GM19438 (cell line): Measurements from ENCODE around the gene COMMD3.
A peak's percentile ranks its signal among the peaks of the same experiment; 100 is the strongest.
"Not testable (repeated sequence)": the region's sequence is repeated elsewhere in the genome, so short reads cannot be mapped to it uniquely, and the experiment has no call there.

ENCODE experiments used
- ATAC-seq: cut with Tn5 transposase; IDR thresholded peaks from one replicate; pipeline ENCODE4 v1.9.1; 2021; ENCODE audit warnings: low read depth; ENCODE audit not compliant: unreplicated experiment

The COMMD3 gene

DNA sequence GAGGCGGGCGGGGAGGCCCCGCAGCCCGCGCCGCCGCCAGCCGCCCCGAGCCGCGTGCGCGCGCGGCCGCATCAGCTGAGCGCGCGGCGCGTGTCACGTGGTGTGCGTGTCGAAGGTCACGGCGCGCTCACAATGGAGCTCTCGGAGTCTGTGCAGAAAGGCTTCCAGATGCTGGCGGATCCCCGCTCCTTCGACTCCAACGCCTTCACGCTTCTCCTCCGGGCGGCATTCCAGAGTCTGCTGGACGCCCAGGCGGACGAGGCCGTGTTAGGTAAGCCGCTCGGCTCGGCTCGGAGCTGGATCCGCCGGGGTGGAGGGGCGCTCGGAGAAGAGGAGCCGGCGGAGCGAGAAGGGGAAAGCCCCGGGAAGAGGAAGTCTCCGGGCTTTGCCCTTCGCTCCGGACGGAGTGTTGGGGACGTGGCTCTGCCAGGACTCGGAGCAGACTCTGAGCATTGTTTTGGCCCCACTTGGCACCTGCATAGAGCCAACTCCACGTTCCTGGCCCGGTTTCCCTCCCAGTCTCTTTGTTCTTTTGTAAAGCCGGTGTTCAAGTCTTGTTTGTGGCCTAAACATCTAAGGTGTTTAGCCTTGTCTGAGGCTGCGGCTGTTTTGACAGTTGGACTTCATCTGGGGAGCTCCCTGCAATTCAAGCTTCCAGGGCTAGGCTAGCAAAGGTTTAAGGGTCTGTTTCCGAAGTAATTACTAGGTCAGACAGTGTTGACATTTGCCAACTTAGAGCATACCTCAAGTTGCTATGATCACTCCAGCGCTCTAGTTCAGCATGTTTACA is at the start of gene COMMD3:
Gene COMMD3 (plus strand): TSS at position 103 of the 790 bp plus-strand sequence. CDS start 30 bp downstream, at position 133.
- ATAC-seq = peak; percentile 63

DNA sequence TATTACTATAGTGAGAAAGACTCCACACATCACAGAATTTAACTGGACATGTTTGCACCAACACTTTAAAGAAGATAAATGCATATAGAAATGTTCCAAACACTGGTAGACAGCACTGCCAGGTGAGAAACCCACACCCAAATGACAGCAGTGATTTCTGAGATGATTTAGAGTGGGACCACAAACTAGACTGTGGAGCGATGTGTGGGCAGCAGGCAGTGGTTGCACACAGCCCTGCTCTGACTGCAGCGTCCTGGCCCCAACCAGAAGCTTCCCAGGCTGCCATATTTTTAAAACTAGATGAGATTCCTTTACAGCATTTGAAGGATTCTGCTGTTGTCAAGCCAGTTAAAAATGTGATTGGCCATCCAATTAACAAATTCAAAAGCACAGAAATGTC is 47.7 kb upstream of the COMMD3 start:
- no peak for ATAC-seq

DNA sequence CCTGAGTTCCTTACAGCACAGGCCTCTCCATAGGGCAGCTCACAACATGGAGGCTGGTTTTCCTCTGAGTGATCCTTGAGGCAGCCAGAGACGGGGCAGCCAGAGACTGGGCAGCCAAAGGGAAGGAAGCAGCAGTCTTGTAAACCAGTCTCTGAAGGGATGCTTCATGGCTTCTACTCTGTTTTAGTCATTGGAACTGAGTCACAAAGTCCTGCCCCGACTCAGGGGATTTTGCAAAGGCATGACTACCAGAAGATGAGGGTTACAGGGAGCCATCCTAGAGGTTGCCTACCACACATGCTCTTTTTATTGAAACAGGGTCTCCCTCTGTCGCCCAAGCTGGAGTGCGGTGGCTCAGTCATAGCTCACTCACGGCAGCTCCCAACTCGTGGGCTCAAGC is 44.4 kb upstream of the COMMD3 start:
- no peak for ATAC-seq

DNA sequence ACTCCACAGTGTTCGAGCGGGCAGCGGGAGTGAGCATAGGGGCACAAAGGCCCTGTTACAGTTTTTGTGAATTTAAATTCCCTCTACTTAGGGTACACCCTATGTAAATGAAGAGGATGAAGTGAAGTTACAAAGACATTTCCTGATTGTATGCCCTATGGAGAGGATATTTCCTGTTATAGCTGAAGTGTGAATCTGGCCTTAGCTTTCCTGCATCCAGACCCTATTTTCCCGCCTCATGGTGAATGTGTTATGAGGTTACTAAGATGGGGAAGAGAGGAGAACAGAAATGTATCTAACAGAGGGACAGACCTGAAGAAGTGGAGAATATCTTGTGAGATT is 37.8 kb upstream of the COMMD3 start:
- no peak for ATAC-seq

DNA sequence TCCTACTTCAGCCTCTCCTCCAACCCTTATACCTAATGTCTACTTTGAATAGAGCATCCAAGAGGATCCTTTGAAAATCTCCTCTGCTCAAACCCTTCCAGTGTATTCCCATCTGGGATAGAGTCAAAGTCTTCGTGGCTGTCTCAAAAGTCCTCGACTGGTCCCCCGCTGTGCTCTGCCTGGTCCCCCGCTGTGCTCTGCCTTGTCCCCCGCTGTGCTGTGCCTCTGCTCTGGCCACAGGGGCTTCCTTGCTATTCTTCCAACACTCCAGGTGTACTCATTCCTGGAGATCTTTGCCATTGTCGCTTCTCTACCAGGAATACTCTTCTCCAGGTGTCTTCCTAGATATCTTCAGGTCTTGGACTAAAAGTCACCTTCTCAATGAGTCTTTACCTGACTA is 36.1 kb upstream of the COMMD3 start:
- ATAC-seq = no peak

DNA sequence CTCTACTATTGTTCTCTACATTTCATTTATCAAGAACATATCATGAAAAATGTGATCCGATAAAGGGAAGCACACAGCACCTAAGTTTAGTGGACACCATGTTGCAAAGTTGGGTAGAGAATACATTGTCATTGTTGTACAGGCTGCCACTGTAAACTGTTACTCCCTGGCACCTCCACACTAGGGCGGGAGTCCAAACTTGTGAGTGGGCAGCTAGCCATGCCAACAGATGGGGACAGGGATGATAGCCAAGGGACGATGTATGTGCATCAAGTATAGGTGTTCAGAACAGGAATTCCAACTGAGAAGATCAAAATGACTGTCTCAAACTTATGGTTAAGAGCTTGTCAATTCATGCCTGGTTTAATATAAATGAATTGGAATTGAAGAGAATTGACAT is 31.1 kb upstream of the COMMD3 start:
- ATAC-seq = no peak

DNA sequence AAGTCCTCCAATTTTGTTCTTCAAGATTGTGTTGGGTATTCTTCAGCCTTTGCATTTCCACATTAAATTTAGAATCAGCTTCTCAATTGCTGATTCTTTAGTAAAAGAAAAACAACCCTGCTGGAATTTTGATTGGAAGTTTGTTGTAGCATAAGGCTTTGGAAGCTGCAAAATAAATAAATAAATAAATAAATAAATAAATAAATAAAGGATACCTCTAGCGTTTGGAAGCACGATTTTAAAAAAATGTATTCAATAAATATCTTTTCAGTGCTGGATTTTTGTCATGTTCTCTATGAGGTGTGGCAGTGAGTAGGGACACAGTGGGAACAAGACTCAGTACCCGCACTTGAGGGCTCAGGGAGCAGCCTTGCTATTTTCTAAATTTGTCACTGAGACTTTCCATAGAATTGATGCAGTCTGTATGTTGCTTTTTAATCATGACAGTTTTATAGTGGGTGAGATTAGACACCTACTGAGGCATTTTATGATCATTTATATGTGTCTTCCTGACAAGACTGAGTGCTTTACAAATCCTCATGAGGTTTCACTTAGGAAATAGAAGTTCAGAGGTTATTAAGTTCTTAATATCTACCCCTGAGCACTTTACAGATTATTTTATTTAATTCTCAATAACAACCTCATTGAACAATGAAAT is 22.3 kb upstream of the COMMD3 start:
- no peak for ATAC-seq

DNA sequence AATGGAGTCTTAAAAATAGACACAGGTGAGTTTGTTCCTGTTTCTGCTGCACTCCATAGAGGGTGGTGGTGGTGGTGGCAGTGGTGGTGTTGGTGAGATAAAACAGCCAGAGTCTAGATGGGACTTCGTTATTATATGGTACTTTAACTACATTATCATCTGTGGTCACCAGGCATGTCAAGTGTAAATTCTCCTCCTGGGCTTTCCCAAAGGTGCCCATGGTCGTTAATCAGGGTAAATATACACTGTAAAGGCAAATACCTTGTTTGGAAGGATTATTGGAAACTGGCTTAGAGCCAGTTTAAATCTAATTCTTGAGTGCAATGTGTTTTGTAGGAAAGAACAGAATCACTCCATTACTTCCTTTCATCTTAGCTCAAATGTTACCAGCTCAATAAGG is 21.5 kb upstream of the COMMD3 start:
- ATAC-seq = no peak

DNA sequence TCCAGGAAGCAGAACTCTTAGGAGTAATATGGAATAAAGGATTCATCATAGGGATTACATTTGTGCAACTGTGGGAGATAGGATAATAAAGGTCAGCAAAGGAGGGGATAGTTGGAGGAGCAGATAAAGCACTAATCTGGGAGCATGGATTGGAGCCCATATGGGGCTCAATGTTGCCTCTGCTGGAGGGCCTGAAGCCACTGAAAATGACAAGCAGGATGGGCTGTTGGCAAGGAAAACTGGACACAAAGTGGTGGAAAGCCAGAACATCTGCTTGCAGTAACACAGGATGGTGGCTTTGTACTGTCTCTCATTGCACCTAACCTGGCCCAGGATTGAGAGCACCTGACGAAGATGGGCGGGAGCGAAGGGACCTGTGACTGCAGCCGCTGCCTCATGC is 15.0 kb upstream of the COMMD3 start:
- ATAC-seq = no peak

DNA sequence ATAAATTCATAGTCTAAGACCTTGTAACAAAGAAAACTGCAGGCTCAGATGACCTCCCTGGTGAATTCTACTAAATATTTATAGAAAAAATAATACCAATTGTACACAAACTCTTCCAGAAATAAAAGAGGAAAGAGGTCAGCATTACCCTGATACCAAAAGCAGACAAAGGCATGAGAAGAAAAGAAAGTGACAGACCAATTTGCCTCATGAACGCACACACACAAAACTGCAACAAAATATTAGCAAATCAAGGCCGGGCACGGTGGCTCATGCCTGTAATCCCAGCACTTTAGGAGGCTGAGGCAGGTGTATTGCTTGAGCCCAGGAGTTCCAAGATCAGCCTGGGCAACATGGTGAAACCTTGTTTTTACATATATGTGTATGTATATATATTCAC is 12.7 kb upstream of the COMMD3 start:
- ATAC-seq = no peak

DNA sequence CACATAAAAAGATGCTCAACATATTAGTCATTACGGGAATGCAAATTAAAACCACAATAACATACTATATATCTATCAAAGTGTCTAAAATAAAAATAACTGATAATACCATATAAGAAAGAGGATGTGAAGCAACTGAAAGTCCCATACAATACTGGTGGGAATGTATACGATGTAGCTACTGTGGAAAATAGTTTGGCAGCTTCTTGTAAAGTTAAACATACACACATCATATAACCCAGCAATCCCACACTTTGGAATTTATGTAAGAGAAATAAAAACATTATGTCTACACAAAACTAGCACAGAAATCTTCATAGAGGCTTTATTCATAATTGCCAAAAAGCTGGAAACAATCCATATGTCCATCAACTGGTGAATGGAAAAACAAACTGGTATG is 10.5 kb upstream of the COMMD3 start:
- ATAC-seq = no peak

DNA sequence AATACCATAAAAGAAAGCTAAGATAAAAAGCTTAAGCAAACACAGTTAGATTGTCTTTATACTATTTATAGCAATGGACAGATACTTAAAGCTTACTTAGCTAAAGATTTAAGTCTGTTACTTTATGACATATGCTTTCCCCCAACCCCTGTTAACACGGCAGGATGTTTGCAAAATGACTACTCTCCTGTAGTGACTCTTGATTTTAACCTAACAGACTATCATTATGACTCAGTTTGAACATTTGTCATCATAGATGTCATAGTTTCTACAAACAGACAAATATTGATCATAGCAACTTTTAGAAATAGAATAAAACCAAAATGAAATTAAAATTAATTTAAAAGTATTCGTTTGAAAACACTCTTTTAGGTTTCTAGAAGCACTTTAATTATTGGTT is 7.8 kb upstream of the COMMD3 start:
- ATAC-seq = no peak

DNA sequence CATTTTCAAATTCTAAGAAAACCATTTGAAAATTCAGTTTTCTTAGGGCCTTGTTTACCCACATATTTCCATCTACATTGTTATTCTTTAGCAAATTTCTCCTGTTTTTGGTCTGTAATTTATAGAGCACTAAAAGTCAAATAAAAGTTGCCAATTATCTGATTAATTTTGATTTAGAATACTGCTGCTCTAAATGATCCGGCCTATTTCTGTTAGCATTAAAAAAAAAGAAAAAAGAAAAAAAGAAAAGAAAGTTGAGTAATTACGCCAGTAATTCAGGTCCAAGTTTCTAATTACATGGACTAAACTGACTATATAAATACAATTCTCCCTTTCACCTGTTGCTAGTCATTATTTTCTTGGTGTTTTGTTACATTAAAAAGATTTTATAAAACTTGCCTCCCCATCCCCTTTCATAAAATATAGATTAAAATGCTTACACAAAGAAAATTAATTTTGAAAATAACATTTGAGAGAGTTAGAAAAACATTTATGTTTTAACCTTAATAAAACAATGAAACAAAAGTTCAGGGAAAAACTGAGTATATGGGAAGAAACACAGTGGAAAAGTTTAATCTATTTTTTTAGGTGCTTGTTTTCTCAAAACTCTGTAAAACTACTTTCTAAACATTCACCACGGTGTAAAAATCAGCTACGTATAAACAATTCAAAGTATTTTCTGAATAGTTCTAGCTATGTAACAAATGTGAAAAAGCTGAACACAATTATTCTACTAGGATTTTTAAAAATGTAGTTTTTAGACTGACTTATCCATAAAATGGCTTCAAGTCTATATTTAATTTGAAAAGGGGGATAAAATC is 6.8 kb upstream of the COMMD3 start:
- ATAC-seq = no peak

DNA sequence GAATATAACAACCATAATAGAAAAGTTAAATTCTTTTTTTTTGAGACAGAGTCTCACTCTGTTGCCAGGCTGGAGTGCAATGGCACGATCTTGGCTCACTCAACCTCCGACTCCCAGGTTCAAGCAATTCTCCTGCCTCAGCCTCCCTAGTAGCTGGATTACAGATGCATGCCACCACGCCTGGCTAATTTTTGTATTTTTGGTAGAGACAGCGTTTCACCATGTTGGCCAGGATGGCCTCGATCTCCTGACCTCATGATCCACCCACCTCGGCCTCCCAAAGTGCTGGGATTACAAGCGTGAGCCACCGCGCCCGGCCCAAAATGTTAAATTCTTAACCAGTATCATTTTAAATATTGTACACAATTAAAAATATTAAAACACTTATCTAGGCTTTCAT is 6.2 kb upstream of the COMMD3 start:
- ATAC-seq = not testable (repeated sequence)

DNA sequence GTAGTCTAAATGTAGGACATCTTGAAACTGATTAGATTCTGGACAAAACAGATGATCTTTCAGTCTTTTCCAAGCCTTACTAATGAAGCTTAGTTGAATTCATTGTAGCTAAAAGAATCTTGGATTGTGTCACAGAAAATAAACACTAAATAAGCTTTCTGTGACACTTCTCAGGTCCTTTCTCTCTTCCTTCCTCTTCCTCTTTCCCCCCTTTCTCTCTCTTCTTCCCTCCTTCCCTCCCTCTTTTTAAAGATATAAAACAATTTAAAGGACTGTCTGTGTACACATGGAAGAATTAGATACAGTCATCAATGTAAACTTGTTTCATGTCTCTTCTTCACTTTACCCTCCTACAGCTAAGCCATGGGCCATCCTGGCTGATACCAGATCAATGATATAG is 5.3 kb upstream of the COMMD3 start:
- no peak for ATAC-seq

DNA sequence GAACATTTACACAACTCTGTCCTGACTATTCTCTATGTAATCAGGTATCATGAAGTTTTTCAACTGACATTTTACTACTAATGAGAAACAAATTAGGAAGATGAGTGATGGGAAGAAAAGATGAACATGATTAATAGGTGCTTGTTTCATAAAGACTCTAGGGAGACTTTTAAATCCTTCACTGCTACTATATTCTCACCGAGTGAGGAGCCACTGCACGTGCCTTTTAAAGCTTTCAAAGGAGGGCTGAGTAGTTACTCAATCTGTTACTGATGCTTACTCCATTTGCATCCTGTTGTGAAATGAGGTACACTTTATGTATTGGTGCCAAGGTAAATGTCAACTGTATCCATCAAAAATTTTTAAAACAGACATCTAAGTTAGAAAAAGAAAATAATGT is 1.3 kb upstream of the COMMD3 start:
- no peak for ATAC-seq

DNA sequence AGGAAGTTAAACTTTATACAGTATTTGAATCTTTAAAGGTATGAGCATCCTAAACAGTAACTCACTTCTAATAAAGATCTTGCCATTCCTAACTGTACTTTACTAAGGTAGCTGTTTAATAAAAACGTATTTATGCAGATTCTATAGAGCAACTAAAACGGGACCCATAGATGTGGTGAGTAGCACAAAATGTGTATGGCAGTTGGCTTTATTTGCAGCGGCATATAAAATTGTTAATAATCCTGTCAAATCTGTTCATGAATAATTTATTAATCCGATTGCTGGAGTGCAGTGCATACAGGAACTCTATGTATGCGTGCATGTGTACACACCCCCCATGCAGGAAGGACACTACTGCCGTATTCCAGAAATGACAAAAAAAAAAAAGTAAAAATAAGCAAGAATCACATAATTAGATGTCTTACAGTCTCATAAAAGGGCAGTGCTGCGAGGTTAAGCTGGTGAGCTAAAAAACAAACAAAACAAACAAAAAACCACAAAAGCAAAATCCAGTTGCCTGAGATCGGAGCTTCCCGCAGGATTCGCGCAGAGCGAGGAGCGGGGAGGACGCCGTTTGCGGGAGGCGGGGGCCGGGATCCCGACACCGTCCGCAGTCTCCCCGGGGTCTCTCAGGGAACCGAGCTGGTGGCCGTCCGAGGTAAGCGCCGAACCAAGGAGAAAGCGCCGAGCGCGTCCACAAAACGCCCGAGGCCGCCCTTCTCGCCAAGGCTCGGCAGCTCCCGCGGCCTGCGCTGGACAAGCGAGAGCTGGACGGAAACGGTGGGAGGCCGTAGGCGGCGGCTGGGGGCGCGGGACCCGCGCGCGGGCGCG is 518 bp upstream of the COMMD3 start:
- peak; percentile 16 for ATAC-seq

DNA sequence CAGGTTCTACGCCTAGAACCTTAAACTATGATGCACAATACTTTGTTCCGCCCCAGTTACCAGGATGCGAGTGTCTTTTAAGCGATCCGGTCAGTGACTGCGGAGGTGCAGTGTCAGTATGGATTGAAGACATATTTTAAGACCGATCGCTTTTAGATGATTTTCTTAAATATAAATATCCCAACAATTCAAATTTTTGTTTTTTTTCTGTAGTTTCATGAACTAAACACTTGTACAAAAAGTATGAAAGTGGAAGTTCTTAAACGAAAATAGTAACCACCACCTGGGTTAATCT is 835 bp downstream of the COMMD3 start:
- ATAC-seq = peak; percentile 21

DNA sequence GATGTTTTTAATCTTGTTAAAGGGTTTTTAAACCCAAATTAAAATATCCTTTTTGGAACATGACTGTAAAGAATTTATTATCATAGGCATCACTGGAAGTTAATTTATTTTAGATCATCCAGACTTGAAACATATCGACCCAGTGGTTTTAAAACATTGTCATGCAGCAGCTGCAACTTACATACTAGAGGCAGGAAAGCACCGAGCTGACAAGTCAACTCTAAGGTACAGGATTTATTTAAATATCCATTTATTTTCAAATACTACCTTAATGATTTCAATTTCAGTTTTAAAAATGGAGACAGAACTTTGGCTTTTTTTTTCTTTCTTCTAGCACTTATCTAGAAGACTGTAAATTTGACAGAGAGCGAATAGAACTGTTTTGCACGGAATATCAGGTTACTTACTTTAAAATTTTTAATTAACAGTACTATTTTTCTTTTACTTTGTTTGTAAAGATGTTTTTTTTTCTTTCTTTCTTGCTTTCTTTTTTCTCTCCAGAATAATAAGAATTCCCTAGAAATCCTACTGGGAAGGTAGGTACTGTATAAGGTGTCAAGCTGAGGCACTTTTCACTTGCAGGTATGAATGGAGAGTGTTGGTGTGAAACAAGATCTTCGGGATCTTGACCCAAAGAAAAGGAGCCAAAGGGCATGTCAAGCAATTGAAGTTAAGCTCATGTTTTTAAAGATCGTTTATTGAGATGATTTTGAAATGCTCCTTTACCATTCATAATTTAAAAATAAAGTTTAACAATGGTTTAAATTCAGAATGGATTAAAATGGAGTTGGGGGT is 1.8 kb downstream of the COMMD3 start:
- no peak for ATAC-seq

DNA sequence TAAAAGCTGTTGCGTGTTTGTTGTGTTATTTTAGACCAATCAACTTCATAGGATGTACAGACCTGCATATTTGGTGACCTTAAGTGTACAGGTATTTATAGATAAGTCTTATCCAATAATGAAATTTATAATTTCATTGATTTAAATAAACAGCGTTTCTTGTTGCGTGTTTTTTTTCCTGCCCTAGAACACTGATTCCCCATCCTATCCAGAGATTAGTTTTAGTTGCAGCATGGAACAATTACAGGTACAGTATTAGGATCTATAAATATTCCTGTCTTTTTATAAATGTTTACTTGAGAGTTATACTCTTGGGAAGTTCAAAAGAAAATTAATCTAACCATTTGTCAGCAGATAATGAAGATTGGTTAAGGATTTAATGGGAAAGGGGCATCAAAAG is 2.6 kb downstream of the COMMD3 start:
- ATAC-seq = no peak
